Stimulated activated naive CD8-positive, alpha-beta T cell treated with anti-CD3 and anti-CD28 coated beads, Interleukin-15, Interleukin-2, amounts not matched to agents 100 U/mL and 50 U/mL, for 24 hours (primary cell): Measurements from ENCODE around the gene C2orf42.
"Not testable (repeated sequence)": the region's sequence is repeated elsewhere in the genome, so short reads cannot be mapped to it uniquely, and the experiment has no call there.

ENCODE experiments used
- ATAC-seq: fragments of 150-1000 bp; cut with Tn5 transposase; one replicate; pipeline ENCODE4 v1.10.0; 2021
- DNase-seq: peaks from one replicate; pipeline ENCODE4 v3.0.0; 2021

The C2orf42 gene

DNA sequence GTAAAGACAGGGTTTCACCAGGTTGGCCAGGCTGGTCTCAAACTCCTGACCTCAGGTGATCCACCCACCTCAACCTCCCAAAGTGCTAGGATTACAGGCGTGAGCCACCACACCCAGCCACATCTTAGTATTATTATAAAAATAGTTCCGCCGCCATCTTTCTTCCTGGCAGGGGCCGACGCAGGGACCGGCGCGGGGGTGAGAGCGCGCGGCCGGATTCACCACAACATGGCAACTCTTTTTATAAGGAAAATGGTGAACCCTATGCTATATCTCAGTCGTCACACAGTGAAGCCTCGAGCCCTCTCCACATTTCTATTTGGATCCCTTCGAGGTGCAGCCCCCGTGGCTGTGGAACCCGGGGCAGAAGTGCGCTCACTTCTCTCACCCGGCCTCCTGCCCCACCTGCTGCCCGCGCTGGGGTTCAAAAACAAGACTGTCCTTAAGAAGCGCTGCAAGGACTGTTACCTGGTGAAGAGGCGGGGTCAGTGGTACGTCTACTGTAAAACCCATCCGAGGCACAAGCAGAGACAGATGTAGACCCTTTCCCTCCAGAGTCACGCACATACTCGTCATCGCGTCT, 88.4 kb downstream of the C2orf42 start:
- not testable (repeated sequence) for DNase-seq, ATAC-seq

DNA sequence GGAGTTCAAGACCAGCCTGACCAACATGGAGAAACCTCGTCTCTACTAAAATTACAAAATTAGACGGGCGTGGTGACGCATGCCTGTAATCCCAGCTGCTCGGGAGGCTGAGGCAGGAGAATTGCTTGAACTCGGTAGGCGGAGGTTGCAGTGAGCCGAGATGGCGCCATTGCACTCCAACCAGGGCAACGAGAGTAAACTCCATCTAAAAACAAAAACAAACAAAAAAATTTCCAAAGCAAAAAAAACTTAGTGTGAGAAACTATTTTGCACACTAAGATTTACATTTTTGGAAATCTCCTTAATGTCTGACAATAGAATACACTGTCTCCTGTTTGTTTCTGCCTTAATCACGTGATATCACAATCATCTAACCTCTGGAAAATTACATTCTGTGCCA, 89.1 kb downstream of the C2orf42 start:
- ATAC-seq, DNase-seq: not testable (repeated sequence)

DNA sequence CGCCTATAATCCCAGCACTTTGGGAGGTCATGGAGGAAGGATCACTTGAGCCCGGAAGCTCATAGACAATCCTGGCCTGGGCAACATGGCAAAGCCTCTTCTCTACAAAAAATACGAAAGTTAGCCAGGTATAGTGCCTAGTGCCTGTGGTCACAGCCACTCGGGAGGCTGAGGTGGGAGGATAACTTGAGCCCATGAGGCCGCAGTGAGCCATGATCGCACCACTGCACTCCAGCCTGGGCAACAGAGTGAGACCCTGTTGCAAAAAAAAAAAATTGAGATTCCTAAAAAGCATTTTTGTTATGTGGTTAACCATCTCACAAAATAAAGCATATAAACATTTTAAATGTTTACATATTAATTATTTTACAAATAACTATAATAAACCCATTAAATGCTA, 89.6 kb downstream of the C2orf42 start:
- ATAC-seq: no peak
- DNase-seq: no peak
